HepG2 (cell line): ENCODE measurements around the gene SCYGR8. TPM values are rescaled to one million over a fixed set of nuclear protein-coding genes. Genes with fewer than 3 reads are reported as not detected.

Experiments
- ATAC-seq: fragments of 200-7000 bp; cut with Tn5 transposase; 3 replicates; pipeline ENCODE4 v1.9.1; 2020; ENCODE audit warnings: mild to moderate bottlenecking, moderate library complexity
- BruUV-seq: library from RNA; stranded (reverse); fragments of 400-500 nt; replicated peaks from 2 replicates; lab custom pipeline; 2021; lab: Mats Ljungman, UMichigan
- CTCF ChIA-PET: fragments of 300-600 bp; formaldehyde crosslinking; extraction: SDS; loops from one replicate; lab custom pipeline; 2021; ENCODE audit warnings: low total read pairs, inconsistent platforms, low intra/inter-chr PET ratio; lab: Yijun Ruan, JAX
- POLR2A ChIA-PET: fragments of 350-600 bp; sonication (Branson Sonifier 250); formaldehyde crosslinking; loops from one replicate; lab custom pipeline; 2020; ENCODE audit warnings: antibody characterized with exemption, inconsistent platforms; lab: Yijun Ruan, JAX
- DNase-seq: peaks from one replicate; pipeline ENCODE4 v3.0.0-alpha.2; 2015; ENCODE audit warnings: low spot score
- FAIRE-seq: peaks from 3 replicates; lab custom pipeline; 2011; peaks lifted over from hg19 to GRCh38; lab: Jason Lieb, UNC
- H2AFZ ChIP-seq: one replicate; pipeline ENCODE4 v1.6.1; 2011; ENCODE audit warnings: low read length, inconsistent platforms
- H3K27ac ChIP-seq: fragments of 300-600 bp; 3 replicates; pipeline ENCODE4 v1.8.0; 2011; ENCODE audit warnings: mixed run types, mild to moderate bottlenecking, mixed read lengths, low read length, inconsistent platforms; ENCODE audit not compliant: insufficient read depth; ENCODE audit errors: extremely low read length
- H3K27me3 ChIP-seq, 2 experiments: fragments of 200-600 bp in 1 of 2; 2 replicates in 1 of 2; 3 replicates in 1 of 2; pipeline versions ENCODE4 v1.6.0 to v1.8.0; 2011; ENCODE audit warnings: low read length in 2 of 2, mild to moderate bottlenecking in 2 of 2, moderate library complexity in 2 of 2, inconsistent platforms in 1 of 2; ENCODE audit not compliant: insufficient read depth in 2 of 2, control insufficient read depth in 1 of 2
- H3K36me3 ChIP-seq, 2 experiments: fragments of 200-600 bp in 1 of 2; replicated peaks in 1 of 2; 2 replicates in 1 of 2; 3 replicates in 1 of 2; pipeline versions ENCODE4 v1.5.1 to v1.8.0; 2011; ENCODE audit warnings: low read length in 2 of 2, inconsistent platforms in 1 of 2; ENCODE audit not compliant: insufficient read depth in 2 of 2, control insufficient read depth in 1 of 2
- H3K4me1 ChIP-seq: 2 replicates; pipeline ENCODE4 v1.5.1; 2012; ENCODE audit warnings: low read length, inconsistent platforms; ENCODE audit not compliant: insufficient read depth
- H3K4me2 ChIP-seq: 2 replicates; pipeline ENCODE4 v1.6.0; 2011; ENCODE audit warnings: low read depth, low read length, inconsistent platforms
- H3K4me3 ChIP-seq, 3 experiments: fragments of 200-600 bp in 1 of 3; sonication (generic), shearing (Covaris generic) in 1 of 3; replicated peaks in 1 of 3; 2 replicates each; pipeline ENCODE4 v1.5.1; 2011 to 2016; ENCODE audit warnings: low read length in 3 of 3, inconsistent platforms in 2 of 3, low read depth in 2 of 3, mild to moderate bottlenecking in 2 of 3, control low read depth in 1 of 3, mixed read lengths in 1 of 3; ENCODE audit not compliant: insufficient read depth in 1 of 3
- H3K79me2 ChIP-seq: one replicate; pipeline ENCODE4 v1.6.1; 2011; ENCODE audit warnings: low read length, inconsistent platforms; ENCODE audit not compliant: insufficient read depth
- H3K9ac ChIP-seq: 2 replicates; pipeline ENCODE4 v1.6.0; 2011; ENCODE audit warnings: mild to moderate bottlenecking, low read depth, low read length, inconsistent platforms; ENCODE audit not compliant: insufficient read depth
- H3K9me3 ChIP-seq: 2 replicates; pipeline ENCODE4 v1.5.1; 2012; ENCODE audit warnings: mild to moderate bottlenecking, low read length
- H4K20me1 ChIP-seq: 2 replicates; pipeline ENCODE4 v1.6.0; 2011; ENCODE audit warnings: inconsistent platforms, mild to moderate bottlenecking, low read length, moderate library complexity; ENCODE audit not compliant: insufficient read depth
- CAMTA2 ChIP-seq: sonication (generic); formaldehyde crosslinking; IDR thresholded peaks from 2 replicates; pipeline ENCODE4 v1.4.0; 2020; ENCODE audit warnings: mild to moderate bottlenecking, missing genetic modification reagents, borderline replicate concordance
- HNF4G ChIP-seq, 2 experiments: sonication (generic) in 1 of 2; formaldehyde crosslinking in 1 of 2; IDR thresholded peaks; 2 replicates each; pipeline versions ENCODE4 v1.4.0 to v1.6.1; 2011 to 2020; ENCODE audit warnings: borderline replicate concordance in 2 of 2, low read depth in 2 of 2, mild to moderate bottlenecking in 2 of 2, low read length in 1 of 2, missing genetic modification reagents in 1 of 2, moderate library complexity in 1 of 2
- HNRNPH1 ChIP-seq: fragments of 200-400 bp; formaldehyde crosslinking; optimal IDR thresholded peaks from 2 replicates; pipeline ENCODE3; 2017; ENCODE audit warnings: mild to moderate bottlenecking, low read depth, low read length
- IRF1 ChIP-seq: sonication (generic); formaldehyde crosslinking; IDR thresholded peaks from 2 replicates; pipeline ENCODE4 v1.4.0; 2020; ENCODE audit warnings: low read depth, mild to moderate bottlenecking, missing genetic modification reagents
- NRL ChIP-seq: sonication (generic); formaldehyde crosslinking; IDR thresholded peaks from 2 replicates; pipeline ENCODE4 v1.5.0; 2020; ENCODE audit warnings: missing genetic modification reagents, mild to moderate bottlenecking, moderate library complexity, borderline replicate concordance
- ZHX1 ChIP-seq: sonication (generic); formaldehyde crosslinking; IDR thresholded peaks from 2 replicates; pipeline ENCODE4 v1.8.1; 2022; ENCODE audit warnings: low read depth, mild to moderate bottlenecking, missing genetic modification reagents
- ZNF660 ChIP-seq: sonication (generic); formaldehyde crosslinking; IDR thresholded peaks from 2 replicates; pipeline ENCODE4 v1.5.1; 2020; ENCODE audit warnings: mild to moderate bottlenecking, low read depth, missing genetic modification reagents, borderline replicate concordance
- WGBS: methylation state at CpG from one replicate; pipeline ENCODE4 v1.1.6; 2017; ENCODE audit warnings: low lambda C conversion rate; 5-methylcytosine and 5-hydroxymethylcytosine counted together
- in situ Hi-C: cut with HindIII; loops from 2 replicates; pipeline ENCODE4 v1.10.0; 2017; ENCODE audit warnings: low pct_unique_long_range_greater_than_20kb; ENCODE audit not compliant: extremely low pct_ligation_motif_present
- intact Hi-C: fragments of 100-400 bp; cut with micrococcal nuclease; formaldehyde crosslinking; loops from one replicate; pipeline ENCODE4 v1.10.0; 2022; ENCODE audit not compliant: unreplicated experiment
- polyA plus RNA-seq, 8 experiments: library from polyadenylated mRNA; depleted of rRNA in 3 of 8; stranded (reverse) in 7 of 8; unstranded in 1 of 8; fragments of >200 nt; fragmentation: Illumina TruSeq in 4 of 8; extraction: Trizol in 4 of 8; gene quantifications; 2 replicates each; pipeline versions ENCODE4 v1.2.1 to v1.2.3, GENCODE V29; 2011 to 2016; ENCODE audit warnings: low read depth in 4 of 8, missing spikeins in 1 of 8, mixed read lengths in 1 of 8; ENCODE audit not compliant: insufficient read depth in 1 of 8
- total RNA-seq, 5 experiments: library from RNA; depleted of rRNA; stranded (reverse); fragments of >200 nt; fragmentation: Illumina TruSeq; extraction: Trizol; gene quantifications; 2 replicates each; pipeline ENCODE4 v1.2.3, GENCODE V29; 2016; ENCODE audit warnings: low read depth in 1 of 5

The SCYGR8 gene
- total and polyA plus RNA-seq, 2 of the 13 experiments (the other 11 are each of a cell fraction or from before 2014, with no cell fraction given), result not detected

GRCh38 chr2:227716501-227716900 is 29.2 kb upstream of the SCYGR8 start:
- FAIRE-seq (no peak), DNase-seq (no peak), ATAC-seq (no peak)
- no peak for TF ChIP-seq IRF1 (CRISPR knock-in tag)
- TF ChIP-seq CAMTA2, result no peak
- no peak for TF ChIP-seq NRL (CRISPR knock-in tag)
- no peak for TF ChIP-seq ZHX1 (CRISPR knock-in tag)
- no peak for TF ChIP-seq HNF4G (IDR thresholded peaks at IDR 0.05; ENCODE audit: borderline replicate concordance, low read depth, low read length)
- TF ChIP-seq HNF4G (CRISPR knock-in tag; IDR thresholded peaks at IDR 0.05; ENCODE audit: borderline replicate concordance, low read depth), result no peak
- no peak for TF ChIP-seq HNRNPH1
- TF ChIP-seq ZNF660 (CRISPR knock-in tag), result 0 out of 2 replicates have a peak, but pooled peaks have one; percentile 53
- Histone ChIP-seq H3K9ac (no peak overlapping the region), H4K20me1 (no peaks in the 10 kb centered on the region), H3K79me2 (no peaks in the 10 kb centered on the region), H3K4me3 (no peak overlapping the region), H3K27ac (no peak overlapping the region), H3K27me3 (peaks cover 0 to 11% of the 10 kb centered on the region in 2 experiments; a peak in 3 of 5 replicates), H3K36me3 (no peaks in the 10 kb centered on the region), H3K4me1 (peaks cover 22% of the 10 kb centered on the region), H3K4me2 (peak overlapping the region; percentile 16; the same call in 1 of the 2 replicates), H3K9me3 (no peaks in the 10 kb centered on the region), H2AFZ (no peak overlapping the region)
- ChIA-PET CTCF (no interaction called here), POLR2A (no interaction called here)
- WGBS, result 86% methylated on average over 2 of the region's 2 CpGs
- no TSS peak for BruUV-seq
- in situ Hi-C loops, result no loop called here
- intact Hi-C loops, result no loop called here
